ENCODE results near the gene DDX41. TPM values are rescaled to one million over a fixed set of nuclear protein-coding genes. Genes with fewer than 3 reads are reported as not detected.

The DDX41 gene
- total RNA-seq, 1 experiment from 2014 or later: 136 TPM

DNA sequence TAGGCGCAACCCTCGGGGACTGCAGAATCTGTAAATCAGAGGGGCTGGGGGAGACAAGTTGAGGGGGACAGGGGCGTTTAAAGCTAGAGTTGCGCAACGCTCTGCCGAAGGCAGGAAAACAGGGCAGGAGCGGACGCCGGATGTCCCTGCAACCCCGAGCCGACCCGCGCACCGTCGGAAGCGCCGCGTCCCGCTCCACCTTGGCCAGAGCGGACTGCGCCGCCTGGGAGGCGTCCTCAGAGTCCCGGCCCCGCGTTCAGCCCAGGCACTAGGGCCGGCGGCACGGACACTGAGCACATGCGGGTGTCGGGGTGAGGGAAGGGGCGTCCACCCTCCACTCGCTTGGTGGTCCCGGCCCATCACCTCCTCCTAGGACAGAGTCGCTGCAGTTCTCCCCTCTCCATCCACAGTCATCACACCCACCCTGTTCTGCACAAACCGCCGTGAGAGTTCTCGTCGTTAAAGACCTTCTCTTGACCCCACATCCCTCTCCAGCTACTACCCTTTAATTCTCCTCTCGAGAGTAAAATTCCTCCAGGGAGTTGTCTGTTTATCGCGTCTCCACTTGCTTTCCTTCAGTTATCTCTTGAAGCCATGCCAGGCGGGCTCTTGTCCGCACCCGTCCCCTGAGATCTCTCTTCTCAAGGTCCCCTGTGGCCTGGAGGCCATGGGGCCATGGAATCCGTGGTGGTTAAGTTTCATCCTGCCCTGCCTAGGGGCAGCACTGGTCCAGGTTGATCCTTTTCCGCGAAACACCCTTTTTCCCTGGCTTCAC lies 18.6 kb downstream of the DDX41 start:
- POLR2A ChIA-PET: interaction anchor here (0.9 to 3.9 kb wide), 14 partner anchors 10 to 196 kb away, joined by 3 to 53 read pairs (median 6); partner anchors contain the start of genes DBN1, DOK3, GRK6 and LMAN2
- Mint-ChIP-seq H3K9me3 (no peaks in the 10 kb centered on the region), H3K27me3 (ENCODE audit: low read depth) (peaks cover 31% of the 10 kb centered on the region), H3K36me3 (peaks cover 6% of the 10 kb centered on the region), H3K4me1 (peaks cover 32% of the 10 kb centered on the region), H3K4me3 (peak overlapping the region; percentile 80), H3K27ac (no peak overlapping the region)
- ATAC-seq (peak; percentile 1), DNase-seq (ENCODE audit: low spot score) (peak; percentile 67)
- CTCF ChIA-PET: interaction anchor here (1.0 to 11.2 kb wide), 11 partner anchors 10 to 188 kb away, joined by 3 to 230 read pairs (median 14); partner anchors contain the start of genes DBN1, DDX41 and DOK3
- TF ChIP-seq, protein P1, sequence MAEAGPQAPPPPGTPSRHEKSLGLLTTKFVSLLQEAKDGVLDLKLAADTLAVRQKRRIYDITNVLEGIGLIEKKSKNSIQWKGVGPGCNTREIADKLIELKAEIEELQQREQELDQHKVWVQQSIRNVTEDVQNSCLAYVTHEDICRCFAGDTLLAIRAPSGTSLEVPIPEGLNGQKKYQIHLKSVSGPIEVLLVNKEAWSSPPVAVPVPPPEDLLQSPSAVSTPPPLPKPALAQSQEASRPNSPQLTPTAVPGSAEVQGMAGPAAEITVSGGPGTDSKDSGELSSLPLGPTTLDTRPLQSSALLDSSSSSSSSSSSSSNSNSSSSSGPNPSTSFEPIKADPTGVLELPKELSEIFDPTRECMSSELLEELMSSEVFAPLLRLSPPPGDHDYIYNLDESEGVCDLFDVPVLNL (CRISPR knock-in tag; IDR thresholded peaks at IDR 0.05; ENCODE audit: borderline replicate concordance, low read depth): no peak
- TF ChIP-seq HMGA2 (CRISPR knock-in tag; IDR thresholded peaks at IDR 0.05) (no peak), RELA (CRISPR knock-in tag; IDR thresholded peaks at IDR 0.05; ENCODE audit: borderline replicate concordance) (no peak), MYBL2 (CRISPR knock-in tag; IDR thresholded peaks at IDR 0.05) (no peak), GABPB1 (CRISPR knock-in tag; IDR thresholded peaks at IDR 0.05) (no peak), ZNF263 (CRISPR knock-in tag; IDR thresholded peaks at IDR 0.05; ENCODE audit: low read depth) (no peak), ZBTB21 (CRISPR knock-in tag; IDR thresholded peaks at IDR 0.05; ENCODE audit: borderline replicate concordance) (no peak), FOXK1 (CRISPR knock-in tag; IDR thresholded peaks at IDR 0.05) (0 out of 2 replicates have a peak, but pooled peaks have one; percentile 9), ESRRA (CRISPR knock-in tag; IDR thresholded peaks at IDR 0.05; ENCODE audit: borderline replicate concordance) (peak; percentile 42; the same call in 1 of the 2 replicates), ELF4 (CRISPR knock-in tag; IDR thresholded peaks at IDR 0.05; ENCODE audit: low read depth) (no peak), NR2C2 (CRISPR knock-in tag; IDR thresholded peaks at IDR 0.05) (no peak), OVOL2 (CRISPR knock-in tag; IDR thresholded peaks at IDR 0.05; ENCODE audit: borderline replicate concordance) (no peak), SP1 (CRISPR knock-in tag; conservative IDR thresholded peaks at IDR 0.05) (no peak), ZNF138 (CRISPR knock-in tag; conservative IDR thresholded peaks at IDR 0.05) (no peak), TP53 (CRISPR knock-in tag; IDR thresholded peaks at IDR 0.05) (no peak), NFYB (CRISPR knock-in tag; conservative IDR thresholded peaks at IDR 0.05; ENCODE audit: low read depth) (no peak), ZNF416 (CRISPR knock-in tag; IDR thresholded peaks at IDR 0.05) (no peak), ZNF671 (CRISPR knock-in tag; IDR thresholded peaks at IDR 0.05) (no peak), FOXP1 (CRISPR knock-in tag; IDR thresholded peaks at IDR 0.05; ENCODE audit: borderline replicate concordance) (no peak), PRRX2 (CRISPR knock-in tag; IDR thresholded peaks at IDR 0.05) (no peak)
- TF ChIP-seq, protein P2, sequence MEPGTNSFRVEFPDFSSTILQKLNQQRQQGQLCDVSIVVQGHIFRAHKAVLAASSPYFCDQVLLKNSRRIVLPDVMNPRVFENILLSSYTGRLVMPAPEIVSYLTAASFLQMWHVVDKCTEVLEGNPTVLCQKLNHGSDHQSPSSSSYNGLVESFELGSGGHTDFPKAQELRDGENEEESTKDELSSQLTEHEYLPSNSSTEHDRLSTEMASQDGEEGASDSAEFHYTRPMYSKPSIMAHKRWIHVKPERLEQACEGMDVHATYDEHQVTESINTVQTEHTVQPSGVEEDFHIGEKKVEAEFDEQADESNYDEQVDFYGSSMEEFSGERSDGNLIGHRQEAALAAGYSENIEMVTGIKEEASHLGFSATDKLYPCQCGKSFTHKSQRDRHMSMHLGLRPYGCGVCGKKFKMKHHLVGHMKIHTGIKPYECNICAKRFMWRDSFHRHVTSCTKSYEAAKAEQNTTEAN (CRISPR knock-in tag; IDR thresholded peaks at IDR 0.05): no peak
- TF ChIP-seq, protein P3, sequence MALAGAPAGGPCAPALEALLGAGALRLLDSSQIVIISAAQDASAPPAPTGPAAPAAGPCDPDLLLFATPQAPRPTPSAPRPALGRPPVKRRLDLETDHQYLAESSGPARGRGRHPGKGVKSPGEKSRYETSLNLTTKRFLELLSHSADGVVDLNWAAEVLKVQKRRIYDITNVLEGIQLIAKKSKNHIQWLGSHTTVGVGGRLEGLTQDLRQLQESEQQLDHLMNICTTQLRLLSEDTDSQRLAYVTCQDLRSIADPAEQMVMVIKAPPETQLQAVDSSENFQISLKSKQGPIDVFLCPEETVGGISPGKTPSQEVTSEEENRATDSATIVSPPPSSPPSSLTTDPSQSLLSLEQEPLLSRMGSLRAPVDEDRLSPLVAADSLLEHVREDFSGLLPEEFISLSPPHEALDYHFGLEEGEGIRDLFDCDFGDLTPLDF (CRISPR knock-in tag; IDR thresholded peaks at IDR 0.05): no peak
- TF ChIP-seq, protein P4, sequence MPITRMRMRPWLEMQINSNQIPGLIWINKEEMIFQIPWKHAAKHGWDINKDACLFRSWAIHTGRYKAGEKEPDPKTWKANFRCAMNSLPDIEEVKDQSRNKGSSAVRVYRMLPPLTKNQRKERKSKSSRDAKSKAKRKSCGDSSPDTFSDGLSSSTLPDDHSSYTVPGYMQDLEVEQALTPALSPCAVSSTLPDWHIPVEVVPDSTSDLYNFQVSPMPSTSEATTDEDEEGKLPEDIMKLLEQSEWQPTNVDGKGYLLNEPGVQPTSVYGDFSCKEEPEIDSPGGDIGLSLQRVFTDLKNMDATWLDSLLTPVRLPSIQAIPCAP (CRISPR knock-in tag; IDR thresholded peaks at IDR 0.05): 0 out of 2 replicates have a peak, but pooled peaks have one; percentile 69
- TF ChIP-seq, protein P5, sequence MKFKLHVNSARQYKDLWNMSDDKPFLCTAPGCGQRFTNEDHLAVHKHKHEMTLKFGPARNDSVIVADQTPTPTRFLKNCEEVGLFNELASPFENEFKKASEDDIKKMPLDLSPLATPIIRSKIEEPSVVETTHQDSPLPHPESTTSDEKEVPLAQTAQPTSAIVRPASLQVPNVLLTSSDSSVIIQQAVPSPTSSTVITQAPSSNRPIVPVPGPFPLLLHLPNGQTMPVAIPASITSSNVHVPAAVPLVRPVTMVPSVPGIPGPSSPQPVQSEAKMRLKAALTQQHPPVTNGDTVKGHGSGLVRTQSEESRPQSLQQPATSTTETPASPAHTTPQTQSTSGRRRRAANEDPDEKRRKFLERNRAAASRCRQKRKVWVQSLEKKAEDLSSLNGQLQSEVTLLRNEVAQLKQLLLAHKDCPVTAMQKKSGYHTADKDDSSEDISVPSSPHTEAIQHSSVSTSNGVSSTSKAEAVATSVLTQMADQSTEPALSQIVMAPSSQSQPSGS (CRISPR knock-in tag; IDR thresholded peaks at IDR 0.05; ENCODE audit: borderline replicate concordance, low read depth): no peak
- TF ChIP-seq, protein P6, sequence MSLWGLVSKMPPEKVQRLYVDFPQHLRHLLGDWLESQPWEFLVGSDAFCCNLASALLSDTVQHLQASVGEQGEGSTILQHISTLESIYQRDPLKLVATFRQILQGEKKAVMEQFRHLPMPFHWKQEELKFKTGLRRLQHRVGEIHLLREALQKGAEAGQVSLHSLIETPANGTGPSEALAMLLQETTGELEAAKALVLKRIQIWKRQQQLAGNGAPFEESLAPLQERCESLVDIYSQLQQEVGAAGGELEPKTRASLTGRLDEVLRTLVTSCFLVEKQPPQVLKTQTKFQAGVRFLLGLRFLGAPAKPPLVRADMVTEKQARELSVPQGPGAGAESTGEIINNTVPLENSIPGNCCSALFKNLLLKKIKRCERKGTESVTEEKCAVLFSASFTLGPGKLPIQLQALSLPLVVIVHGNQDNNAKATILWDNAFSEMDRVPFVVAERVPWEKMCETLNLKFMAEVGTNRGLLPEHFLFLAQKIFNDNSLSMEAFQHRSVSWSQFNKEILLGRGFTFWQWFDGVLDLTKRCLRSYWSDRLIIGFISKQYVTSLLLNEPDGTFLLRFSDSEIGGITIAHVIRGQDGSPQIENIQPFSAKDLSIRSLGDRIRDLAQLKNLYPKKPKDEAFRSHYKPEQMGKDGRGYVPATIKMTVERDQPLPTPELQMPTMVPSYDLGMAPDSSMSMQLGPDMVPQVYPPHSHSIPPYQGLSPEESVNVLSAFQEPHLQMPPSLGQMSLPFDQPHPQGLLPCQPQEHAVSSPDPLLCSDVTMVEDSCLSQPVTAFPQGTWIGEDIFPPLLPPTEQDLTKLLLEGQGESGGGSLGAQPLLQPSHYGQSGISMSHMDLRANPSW (CRISPR knock-in tag; conservative IDR thresholded peaks at IDR 0.05; ENCODE audit: low read depth): no peak
- TF ChIP-seq, protein P7, sequence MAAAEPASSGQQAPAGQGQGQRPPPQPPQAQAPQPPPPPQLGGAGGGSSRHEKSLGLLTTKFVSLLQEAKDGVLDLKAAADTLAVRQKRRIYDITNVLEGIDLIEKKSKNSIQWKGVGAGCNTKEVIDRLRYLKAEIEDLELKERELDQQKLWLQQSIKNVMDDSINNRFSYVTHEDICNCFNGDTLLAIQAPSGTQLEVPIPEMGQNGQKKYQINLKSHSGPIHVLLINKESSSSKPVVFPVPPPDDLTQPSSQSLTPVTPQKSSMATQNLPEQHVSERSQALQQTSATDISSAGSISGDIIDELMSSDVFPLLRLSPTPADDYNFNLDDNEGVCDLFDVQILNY (CRISPR knock-in tag; IDR thresholded peaks at IDR 0.05): no peak

Data from WTC11 (cell line).